ENCODE results near the gene KIF13A. TPM values are rescaled to one million over a fixed set of nuclear protein-coding genes. Genes with fewer than 3 reads are reported as not detected.
"Not testable (repeated sequence)": the region's sequence is repeated elsewhere in the genome, so short reads cannot be mapped to it uniquely, and the experiment has no call there.

The KIF13A gene
- polyA plus RNA-seq, 1 donor: 43.1 TPM

DNA sequence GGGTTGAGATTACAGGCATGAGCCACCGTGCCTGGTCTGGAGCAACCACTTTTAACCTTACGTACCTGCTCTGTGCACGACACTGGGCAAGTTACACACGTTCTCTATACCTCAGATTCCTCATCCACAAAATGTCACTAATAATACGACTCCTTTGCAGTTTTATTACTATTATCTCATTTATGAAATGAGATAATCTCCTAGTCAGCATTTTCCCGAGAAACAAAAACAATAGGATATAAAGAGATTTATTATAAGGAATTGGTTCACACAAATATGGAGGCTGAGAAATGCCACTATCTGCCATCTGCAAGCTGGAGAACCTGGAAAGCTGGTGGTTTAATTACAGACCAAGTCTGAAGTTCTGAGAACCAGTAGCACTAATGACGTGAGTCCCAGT is 12.0 kb upstream of the KIF13A start:
- DNase-seq: no peak

DNA sequence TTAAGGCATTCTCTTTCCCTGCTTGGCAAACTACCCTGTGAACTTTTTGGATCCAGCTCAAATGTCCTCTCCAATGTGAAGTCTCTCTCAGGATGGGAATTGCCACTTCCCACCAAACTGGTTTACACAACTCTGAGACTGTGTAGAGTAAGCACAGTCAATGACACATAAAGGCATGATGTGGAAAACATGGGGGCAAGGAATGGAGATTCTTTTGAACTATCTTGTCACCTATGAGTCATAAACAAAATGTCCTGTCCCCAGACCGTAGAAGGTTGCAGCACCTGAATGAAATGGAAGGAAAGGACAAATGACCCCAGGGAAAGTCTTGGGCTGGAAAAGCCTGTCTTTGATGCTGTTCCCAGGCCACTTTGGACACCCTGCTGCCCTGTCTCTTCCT is 11.0 kb upstream of the KIF13A start:
- DNase-seq: no peak

DNA sequence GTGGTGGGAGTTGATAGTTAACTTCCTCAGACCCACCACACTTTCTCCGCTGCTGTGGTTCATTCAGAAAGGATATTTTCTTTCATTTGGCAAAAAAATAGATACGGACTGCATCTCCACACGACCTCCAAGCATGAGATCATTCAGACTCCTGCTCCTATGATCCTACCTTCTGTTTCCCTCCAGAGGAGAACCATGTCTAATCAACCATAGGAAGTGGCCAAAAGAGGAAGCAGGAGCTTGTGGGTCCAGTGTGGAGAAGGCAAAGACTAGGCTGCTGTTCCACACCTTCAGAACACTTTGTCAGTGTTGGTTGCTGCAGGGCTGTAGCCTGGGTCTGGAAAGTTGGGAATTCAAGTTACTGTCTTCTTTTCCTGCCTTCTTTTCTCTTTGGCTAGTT is 10.6 kb upstream of the KIF13A start:
- DNase-seq: no peak

DNA sequence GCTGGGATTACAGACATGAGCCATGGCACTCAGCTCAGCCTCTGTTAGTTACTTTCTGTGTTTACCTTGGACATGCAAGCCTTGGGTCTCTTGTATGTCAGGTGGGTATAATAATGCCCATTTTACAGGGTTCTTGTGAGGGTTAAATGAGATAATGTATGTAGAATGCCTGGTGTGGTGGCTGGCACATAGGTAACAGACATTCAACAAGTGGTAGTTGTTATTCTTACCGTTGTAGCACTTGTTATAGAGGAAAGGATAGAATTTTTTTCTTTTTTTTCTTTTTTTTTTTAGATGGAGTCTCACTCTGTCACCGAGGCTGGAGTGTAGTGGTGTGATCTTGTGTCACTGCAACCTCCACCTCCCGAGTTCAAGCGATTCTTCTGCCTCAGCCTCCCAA is 8.0 kb upstream of the KIF13A start:
- no peak for DNase-seq

DNA sequence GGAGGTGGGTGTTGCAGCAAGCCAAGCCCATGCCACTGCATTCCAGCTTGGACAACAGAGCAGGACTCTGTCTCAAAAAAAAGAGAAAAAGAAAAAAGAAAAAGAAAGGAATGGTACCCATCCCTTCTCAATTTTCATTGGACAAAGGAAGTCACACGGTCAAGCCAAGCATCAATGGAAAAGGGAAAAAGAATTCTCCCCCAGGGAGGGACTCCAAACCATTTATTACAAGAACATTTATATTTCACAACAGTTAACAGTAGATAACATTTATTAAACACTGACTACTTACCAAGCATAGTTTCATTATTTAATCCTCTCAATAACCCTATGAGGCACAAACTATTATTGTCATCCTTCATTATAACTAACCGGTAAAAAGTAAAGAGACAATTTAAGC is 6.6 kb upstream of the KIF13A start:
- no peak for DNase-seq

DNA sequence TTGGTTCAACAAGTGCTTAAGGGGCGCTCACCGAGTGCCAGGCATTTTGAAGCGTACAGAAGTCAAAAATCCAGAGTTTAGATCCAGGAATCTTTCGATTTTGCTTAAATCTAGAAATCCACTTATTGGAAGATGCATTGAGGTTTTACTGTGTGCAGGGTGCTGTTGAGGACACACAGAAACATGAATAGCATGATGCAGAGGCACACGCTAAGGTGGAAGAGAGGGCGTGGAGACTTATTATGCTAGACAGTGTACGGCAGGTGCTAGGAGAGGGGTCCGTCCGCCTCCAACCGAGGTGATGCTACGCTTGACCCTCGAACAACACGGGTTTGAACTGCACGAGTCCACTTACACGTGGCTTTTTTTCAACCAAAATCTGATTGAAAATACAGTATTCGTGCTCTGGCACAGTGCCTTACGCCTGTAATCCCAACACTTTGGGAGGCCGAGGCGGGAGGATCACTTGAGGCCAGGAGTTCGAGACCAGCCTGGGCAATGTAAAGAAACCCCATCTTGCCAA is 1.0 kb upstream of the KIF13A start:
- no peak for DNase-seq

DNA sequence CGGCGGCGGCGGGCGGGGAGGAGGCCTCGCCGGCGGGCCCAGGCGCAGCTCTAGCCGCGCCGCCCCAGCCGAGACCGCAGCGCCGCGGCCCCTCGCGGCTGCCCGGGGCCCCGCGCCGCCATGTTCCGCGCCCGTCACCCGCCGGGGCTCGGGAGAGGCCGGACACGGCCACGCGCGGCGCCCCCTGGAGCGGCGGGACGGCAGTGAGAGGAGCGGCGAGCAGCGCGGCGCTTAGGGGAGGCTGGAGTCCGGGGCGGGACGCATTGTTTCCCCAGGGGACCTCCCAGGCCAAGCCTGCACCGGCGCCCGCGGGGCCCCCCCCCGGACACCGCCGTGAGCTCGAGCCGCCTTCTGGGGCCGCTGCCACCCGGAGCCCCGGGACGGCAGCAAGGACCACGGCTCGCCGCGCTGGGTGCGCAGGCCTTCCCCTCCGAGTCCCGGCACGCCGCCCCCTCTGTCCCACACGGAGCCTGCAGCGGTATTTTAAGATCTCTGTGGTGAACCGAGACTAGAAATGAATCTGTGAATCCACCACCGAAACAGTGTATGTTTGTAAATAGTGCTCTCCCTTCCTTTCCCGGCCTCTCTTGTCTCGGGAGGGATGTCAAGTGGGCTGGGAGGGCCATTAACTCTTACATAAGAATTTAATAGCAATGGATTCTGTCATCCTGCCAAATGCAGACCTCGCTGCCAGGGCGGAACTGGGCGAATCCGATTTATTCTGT is 424 bp upstream of the KIF13A start:
- peak; percentile 70 for DNase-seq

DNA sequence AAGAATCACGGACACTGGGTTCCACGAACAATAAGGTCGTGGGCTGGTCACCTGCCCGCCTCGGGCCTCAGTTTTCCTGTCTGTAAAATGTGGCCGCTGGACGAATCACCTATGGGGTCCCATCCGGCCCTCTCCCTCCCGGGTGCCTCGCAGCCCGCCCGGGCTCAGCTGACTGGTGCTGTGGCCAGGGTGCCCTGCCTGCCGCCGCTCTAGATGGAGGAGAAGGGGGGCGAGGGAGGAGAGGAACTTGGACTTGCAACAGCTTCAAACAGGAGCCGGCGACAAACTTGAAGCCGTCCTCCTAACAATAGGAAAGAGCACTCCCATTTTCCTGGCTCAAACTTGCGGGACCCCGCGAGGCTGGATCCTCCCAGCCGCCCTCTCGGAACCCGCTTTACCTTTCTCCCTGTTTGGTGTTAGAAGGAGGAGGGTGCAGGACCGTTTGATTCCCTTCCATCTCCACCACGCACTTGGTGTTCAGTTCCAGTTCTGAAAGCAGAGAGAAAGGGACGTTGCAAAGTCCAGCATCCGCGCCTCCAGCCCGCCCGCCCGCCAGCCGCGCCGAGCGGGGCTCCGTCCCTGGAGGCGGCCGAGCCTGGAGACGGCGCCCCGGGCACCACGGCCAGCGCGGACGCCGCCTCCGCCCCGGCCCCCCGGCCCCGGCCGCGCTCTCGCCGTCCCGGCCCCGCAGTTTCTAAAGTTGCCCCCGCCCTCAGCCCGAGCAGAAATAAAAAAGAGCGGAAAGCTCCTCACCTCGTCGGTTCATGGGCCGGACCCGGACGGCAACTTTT is 584 bp downstream of the KIF13A start:
- peak; percentile 64 for DNase-seq

DNA sequence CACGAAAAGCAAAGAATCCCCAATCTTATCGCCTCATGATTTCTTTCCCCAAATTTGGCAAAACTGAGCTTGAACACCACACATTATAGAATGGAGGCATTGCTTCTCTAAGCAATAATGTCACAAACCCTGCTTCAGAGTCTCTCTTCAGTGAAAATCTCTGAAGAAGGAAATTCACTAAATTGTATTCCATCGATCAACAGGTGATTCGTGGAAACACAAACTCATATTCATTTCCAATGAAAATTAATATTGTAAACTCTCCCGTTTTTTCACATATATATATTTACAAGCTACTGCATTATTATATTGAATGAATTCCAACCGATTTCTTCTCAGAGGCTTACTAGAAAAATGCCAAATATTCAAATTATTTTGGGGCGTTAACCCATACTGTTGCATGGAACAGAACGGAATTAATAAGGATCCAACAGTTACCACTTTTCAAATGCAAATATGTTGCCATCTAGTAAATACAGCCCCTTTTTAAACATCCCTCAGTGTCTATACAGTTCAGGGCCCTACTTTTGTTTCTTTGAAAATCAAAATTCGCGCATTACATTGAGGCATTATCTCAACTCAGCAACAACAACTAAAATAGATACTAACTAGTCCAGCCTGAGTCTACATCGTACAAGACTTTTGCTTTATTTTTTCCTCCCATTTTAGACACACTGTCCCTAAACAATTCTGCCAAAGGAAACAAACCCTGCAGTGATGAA is 1.3 kb downstream of the KIF13A start:
- no peak for DNase-seq

DNA sequence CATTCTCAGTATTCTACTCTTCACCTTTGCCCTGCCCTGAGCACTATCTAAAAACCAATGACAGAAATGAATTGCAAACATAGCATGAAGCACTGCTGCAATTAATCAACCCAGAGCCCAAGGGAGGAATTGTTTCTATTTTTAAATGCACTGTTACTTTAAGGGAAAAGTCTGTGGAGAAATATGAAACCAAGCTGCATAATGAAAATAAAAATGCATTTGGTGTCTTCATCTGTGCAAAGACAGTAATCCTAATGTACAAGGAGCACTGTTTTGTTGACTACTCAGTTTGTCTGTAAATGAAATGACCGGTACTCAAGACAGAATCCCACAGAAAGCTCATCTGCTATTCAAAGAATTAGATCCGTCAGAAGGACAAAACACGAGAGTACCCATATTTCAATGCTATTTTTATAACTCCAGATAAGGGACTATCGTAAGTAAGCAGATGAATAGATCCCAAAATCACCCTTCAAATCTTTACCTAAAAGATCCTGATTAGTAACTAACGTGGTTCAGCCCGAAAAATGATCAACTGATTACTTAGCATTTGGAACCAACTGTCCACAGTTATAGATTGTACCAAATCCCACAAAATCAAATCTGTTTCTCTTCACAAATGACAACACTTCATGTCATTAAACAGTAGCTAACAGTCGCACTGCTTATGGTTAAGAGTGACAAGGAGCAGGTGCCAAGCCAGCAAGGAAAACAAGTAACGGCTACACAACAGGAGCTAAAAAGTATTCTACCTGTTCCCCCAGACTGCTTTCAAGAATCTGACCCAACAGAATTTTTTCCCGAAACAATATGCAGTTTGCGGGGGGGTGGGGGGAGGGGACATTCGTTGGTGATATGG is 2.4 kb downstream of the KIF13A start:
- no peak for DNase-seq

DNA sequence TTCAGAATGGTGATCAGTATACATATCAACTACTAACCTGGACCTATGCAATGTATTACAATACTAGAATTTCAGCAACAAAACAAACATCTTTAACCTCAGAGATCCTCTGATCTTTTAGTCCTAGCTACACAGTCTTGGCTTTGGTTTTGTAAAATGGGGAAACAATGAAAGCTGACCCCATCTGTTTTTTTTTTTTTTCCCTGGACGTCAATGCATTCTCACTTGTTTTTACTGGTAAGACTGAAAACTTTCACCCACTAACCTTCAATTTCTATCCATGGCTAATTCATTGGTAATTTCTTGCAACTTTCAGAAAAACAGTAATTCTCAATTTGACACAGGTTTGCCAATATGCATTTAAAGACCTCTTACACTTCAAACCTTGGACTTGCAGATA is 3.0 kb downstream of the KIF13A start:
- DNase-seq: no peak

DNA sequence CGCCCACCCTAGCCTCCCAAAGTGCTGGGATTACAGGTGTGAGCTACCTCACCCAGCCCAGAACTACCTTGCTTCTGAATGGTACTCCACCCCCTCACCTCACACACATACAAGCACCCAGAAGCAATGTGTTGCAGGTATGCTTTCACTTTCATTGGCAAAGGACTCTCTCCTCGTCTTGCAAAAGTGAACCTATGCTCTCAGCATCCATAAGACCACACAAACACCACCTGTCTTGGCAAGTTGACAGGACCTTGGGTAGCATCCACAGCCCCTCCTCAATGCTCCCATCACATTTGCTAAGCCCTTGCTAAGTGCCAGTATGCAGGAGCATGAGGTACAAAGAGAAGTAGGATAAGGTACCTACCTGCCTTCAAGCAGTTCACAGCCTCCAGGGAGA is 3.7 kb downstream of the KIF13A start:
- no peak for DNase-seq

DNA sequence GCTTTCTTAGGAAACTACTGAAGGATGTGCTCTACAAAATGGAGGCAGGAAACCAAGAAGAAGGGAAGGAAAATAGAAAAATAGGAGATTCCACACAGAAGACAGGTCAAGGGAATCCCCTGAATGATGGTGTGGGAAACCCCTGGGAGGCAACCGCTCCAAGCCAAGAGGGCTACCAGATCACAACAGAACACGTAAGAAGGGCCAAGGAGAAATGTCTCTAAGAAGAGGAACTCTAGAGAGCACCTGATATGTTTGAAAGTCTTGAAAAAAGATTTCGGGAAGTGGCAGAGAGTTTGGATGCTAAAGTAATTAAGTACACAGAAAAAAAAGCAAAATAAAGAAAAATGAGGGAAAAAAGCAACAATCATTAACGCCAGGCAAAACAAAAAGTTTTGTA is 7.1 kb downstream of the KIF13A start:
- no peak for DNase-seq

DNA sequence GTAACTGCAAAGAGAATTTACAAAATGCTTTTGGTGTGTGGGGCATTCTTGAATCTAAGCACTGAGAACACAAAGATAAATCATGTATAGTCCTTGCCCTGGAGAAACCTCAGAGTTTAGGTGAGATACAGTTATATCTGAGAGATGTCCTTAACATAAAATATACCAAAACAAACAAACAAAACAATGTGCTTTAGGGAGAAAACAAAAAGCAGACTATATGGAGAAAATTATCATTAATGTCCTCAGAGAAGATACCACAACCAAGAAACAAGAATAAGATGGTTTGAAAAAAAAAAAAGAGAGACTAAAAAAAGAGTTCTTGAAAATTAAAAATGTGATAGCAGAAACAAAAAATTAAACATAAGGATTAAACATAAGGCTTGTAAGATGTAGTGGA is 8.0 kb downstream of the KIF13A start:
- DNase-seq: no peak

DNA sequence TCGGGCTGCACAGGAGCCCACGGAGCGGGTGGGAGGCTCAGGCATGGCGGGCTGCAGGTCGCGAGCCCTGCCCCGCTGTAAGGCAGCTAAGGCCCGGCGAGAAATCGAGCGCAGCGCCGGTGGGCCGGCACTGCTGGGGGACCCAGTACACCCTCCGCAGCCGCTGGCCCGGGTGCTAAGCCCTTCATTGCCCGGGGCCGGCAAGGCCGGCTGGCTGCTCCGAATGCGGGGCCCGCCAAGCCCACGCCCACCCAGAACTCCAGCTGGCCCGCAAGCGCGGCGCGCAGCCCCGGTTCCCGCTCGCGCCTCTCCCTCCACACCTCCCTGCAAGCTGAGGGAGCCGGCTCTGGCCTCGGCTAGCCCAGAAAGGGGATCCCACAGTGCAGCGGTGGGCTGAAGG is 11.2 kb downstream of the KIF13A start:
- not testable (repeated sequence) for DNase-seq

DNA sequence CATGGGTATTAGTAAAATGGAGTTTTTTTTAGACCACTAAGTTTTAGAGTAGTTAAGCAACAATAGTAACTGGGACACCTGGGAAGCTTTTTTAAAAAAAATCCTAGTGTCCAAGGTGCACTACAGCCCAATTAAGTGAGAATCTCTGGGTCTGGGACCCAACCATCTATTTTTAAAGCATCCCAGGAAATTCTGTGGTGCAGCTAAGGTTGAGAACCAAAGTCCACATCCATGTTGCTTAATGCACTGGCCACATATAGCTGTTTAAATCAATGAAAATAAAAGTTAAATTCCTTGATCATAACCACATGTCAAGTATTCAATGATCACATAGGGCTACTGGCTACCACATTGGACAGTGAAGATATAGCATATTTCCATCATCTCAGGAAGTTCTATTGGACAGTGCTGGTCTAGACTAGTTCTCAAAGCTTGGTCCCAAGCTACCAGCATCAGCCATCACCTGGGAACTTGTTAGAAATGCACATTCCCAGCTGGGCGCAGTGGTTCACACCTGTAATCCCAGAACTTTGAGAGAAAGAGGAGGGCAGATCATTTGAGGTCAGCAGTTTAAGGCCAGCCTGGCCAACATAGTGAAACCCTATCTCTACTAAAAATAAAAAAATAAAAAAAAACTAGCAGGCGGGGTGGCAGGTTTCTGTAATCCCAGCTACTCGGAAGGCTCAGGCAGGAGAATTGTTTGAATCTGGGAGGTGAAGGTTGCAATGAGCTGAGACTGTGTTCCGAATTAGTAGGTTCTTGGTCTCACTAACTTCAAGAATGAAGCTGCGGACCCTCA is 12.7 kb downstream of the KIF13A start:
- DNase-seq: no peak

DNA sequence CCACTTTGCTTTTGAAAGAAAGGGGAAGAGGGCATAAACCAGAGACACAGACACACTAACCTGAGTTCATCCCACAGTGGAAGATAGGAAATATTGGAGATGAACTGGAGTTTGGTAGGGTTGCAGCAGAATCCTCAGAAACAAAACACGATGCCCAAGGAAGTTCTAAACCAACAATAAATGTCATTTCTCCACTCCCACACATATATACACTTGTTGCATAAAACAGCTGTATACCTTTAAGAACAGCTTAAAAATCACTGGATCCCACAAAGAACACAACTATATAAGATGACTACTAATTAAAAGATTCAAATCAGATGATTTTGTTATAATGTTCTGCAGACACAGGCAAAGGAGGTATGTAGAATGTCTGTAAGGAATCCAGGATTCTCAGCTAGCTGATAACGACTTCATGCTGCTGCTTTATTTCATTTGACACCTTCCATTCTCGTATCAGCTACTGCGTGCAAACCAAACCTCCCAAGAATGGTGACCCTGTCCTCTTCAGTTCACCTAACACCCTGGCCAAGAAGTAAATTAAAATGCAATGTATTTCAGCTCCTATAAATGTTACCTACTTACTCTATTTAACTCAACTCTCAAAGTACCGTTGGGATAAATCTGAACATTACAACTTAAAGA is 14.3 kb downstream of the KIF13A start:
- DNase-seq: no peak

DNA sequence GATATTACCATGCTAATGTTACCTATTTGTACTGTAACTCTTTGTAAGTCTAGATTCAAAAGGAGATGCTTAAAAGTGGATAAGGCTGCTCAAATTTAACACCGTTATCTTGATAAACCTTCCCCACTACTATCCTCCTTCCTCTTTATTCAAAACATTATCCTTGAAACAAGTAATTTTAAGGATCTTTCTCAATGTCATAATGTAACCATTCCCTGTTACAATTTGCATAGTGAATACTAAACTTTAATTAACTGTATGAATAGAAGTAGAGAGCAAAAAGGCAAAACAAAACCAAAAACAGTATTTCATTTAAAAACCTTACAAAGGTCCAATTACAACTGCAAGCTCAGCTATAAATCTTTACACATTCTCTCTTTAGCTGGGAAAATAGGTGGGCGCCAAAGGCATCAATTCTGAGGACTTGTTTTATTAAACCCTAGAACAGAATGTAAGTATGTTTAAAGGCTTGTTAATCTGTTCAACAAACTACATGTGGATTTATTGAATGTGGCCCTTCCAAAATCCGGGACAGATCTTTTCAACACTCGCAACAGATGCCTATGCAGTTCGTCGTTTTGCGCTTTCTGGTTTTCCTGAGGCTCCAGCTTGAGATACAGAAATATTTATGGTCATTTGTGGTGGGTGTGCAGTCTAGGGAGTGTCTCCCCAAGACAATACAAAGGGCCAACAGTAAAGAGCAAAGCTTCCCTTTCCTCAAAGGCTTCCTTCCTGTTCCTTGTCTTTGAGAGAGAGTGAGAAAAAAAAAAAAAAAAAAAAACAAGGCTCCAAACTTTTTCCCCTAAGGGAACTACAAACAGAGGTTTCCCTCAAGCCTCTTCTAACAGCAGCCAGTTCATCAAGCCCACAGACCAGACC is 15.1 kb downstream of the KIF13A start:
- DNase-seq: no peak

All from left kidney (tissue), 2 donors.